ENCODE results near the gene EFTUD2. TPM values are rescaled to one million over a fixed set of nuclear protein-coding genes. Genes with fewer than 3 reads are reported as not detected.

Gene EFTUD2
- polyA plus RNA-seq, 3 donors = 82.9 to 144 (median 104) TPM

DNA sequence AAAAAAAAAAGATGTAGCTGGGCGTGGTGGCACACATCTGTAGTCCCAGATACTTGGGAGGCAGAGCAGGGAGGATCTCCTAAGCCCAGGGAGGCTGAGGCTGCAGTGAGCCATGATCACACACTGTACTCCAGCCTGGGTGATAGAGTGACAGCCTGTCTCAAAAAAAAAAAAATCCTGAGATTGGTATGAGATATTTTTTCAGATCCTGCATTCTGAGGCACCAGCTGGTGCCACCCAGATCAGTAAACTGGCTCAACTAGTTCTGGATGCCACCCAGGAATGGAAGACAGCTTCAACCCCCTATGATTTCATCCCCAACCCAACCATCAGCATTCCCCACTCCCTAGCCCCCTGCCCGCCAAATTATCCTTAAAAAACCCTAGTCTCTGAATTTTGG, 62.0 kb downstream of the EFTUD2 start:
- no CpG with 5 or more reads among the region's 2 CpGs for WGBS (ENCODE audit: insufficient coverage)
- H3K27ac Mint-ChIP-seq = no peak overlapping the region
- H3K9me3 ChIP-seq (replicated peaks in 1 of 2; ENCODE audit: control insufficient read depth in 1 of 2, insufficient read depth in 1 of 2, low read length in 2 of 2) = no peaks in the 10 kb centered on the region
- H3K27me3 Mint-ChIP-seq (ENCODE audit: low read depth in 3 of 3) = peaks cover 39 to 60% (median 42%) of the 10 kb centered on the region in 3 donors
- no peaks in the 10 kb centered on the region for H4K20me1 ChIP-seq (ENCODE audit: insufficient read depth, low read length)
- peaks cover 0 to 13% (median 1%) of the 10 kb centered on the region in 7 donors for H3K9me3 Mint-ChIP-seq
- H3K4me1 ChIP-seq (ENCODE audit: control insufficient read depth in 1 of 2, insufficient read depth in 2 of 2, low read length in 2 of 2) = no peaks in the 10 kb centered on the region
- H3K4me2 ChIP-seq (replicated peaks; ENCODE audit: extremely low read depth, low read length, poor library complexity, severe bottlenecking) = no peak overlapping the region
- H3K4me3 ChIP-seq (replicated peaks in 1 of 3; ENCODE audit: low read depth in 2 of 3, low read length in 3 of 3) = no peak overlapping the region
- no peak overlapping the region for H3K27ac ChIP-seq (ENCODE audit: low read depth in 1 of 2, low read length in 2 of 2)
- H3K36me3 ChIP-seq (replicated peaks in 1 of 2; ENCODE audit: control insufficient read depth in 1 of 2, insufficient read depth in 2 of 2, low read length in 2 of 2) = no peaks in the 10 kb centered on the region
- intact Hi-C loops (cut with micrococcal nuclease) = no loop called here
- no peaks in the 10 kb centered on the region for H3K36me3 Mint-ChIP-seq
- DNase-seq = no peak
- H3K4me3 Mint-ChIP-seq = no peak overlapping the region
- TF ChIP-seq, protein P1, sequence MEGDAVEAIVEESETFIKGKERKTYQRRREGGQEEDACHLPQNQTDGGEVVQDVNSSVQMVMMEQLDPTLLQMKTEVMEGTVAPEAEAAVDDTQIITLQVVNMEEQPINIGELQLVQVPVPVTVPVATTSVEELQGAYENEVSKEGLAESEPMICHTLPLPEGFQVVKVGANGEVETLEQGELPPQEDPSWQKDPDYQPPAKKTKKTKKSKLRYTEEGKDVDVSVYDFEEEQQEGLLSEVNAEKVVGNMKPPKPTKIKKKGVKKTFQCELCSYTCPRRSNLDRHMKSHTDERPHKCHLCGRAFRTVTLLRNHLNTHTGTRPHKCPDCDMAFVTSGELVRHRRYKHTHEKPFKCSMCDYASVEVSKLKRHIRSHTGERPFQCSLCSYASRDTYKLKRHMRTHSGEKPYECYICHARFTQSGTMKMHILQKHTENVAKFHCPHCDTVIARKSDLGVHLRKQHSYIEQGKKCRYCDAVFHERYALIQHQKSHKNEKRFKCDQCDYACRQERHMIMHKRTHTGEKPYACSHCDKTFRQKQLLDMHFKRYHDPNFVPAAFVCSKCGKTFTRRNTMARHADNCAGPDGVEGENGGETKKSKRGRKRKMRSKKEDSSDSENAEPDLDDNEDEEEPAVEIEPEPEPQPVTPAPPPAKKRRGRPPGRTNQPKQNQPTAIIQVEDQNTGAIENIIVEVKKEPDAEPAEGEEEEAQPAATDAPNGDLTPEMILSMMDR (IDR thresholded peaks at IDR 0.05) = no peak
- H3K4me1 Mint-ChIP-seq = no peaks in the 10 kb centered on the region
- H3K27me3 ChIP-seq (ENCODE audit: control insufficient read depth in 2 of 2, insufficient read depth in 2 of 2, low read length in 2 of 2) = peaks cover 6 to 21% of the 10 kb centered on the region in 2 donors
- no peak overlapping the region for H3K9ac ChIP-seq (ENCODE audit: insufficient read depth, low read length, poor library complexity, severe bottlenecking)
- H2AFZ ChIP-seq (ENCODE audit: insufficient read depth, low read depth, low read length, poor library complexity, severe bottlenecking) = no peak overlapping the region
- H3K79me2 ChIP-seq (ENCODE audit: insufficient read depth, low read length) = no peaks in the 10 kb centered on the region

DNA sequence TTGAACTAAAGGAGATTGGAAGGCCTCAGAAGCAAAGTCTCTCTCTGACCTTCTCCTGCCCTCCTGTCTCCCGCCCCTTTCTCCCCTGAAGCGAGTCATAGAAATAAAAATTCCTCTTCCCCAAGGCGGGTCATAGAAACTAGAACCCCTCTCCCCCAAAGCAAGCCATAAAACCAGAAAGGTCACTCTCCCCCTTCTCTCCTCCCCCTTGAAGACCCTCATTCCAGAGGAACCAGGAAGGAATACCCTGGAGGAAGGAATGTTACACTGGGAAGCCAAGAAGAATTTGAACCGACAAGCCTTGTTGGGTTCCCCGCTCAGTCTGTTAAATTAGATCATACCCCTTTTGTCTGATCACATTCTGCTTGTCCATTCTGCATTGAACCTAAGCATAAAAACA, 66.4 kb downstream of the EFTUD2 start:
- peaks cover 69 to 85% (median 73%) of the 10 kb centered on the region in 3 donors for H3K27me3 Mint-ChIP-seq (ENCODE audit: low read depth in 3 of 3)
- peak overlapping the region in 1 of 2 donors; percentile 75 for H3K4me3 Mint-ChIP-seq
- peaks cover 11% of the 10 kb centered on the region for H3K4me1 Mint-ChIP-seq
- no peak overlapping the region for H3K27ac ChIP-seq (ENCODE audit: low read depth in 1 of 2, low read length in 2 of 2)
- no CpG with 5 or more reads among the region's 5 CpGs for WGBS (ENCODE audit: insufficient coverage)
- intact Hi-C loops (cut with micrococcal nuclease) = no loop called here
- no peak overlapping the region for H3K4me3 ChIP-seq (replicated peaks in 1 of 3; ENCODE audit: low read depth in 2 of 3, low read length in 3 of 3)
- no peak for DNase-seq
- no peak overlapping the region for H3K9ac ChIP-seq (ENCODE audit: insufficient read depth, low read length, poor library complexity, severe bottlenecking)
- peaks cover 0 to 12% of the 10 kb centered on the region in 2 donors for H3K9me3 ChIP-seq (replicated peaks in 1 of 2; ENCODE audit: control insufficient read depth in 1 of 2, insufficient read depth in 1 of 2, low read length in 2 of 2)
- no peak overlapping the region for H2AFZ ChIP-seq (ENCODE audit: insufficient read depth, low read depth, low read length, poor library complexity, severe bottlenecking)
- H3K36me3 ChIP-seq (replicated peaks in 1 of 2; ENCODE audit: control insufficient read depth in 1 of 2, insufficient read depth in 2 of 2, low read length in 2 of 2) = no peaks in the 10 kb centered on the region
- no peaks in the 10 kb centered on the region for H3K79me2 ChIP-seq (ENCODE audit: insufficient read depth, low read length)
- H3K27me3 ChIP-seq (ENCODE audit: control insufficient read depth in 2 of 2, insufficient read depth in 2 of 2, low read length in 2 of 2) = peaks cover 35 to 61% of the 10 kb centered on the region in 2 donors
- TF ChIP-seq, protein P1 (IDR thresholded peaks at IDR 0.05) = no peak
- H3K4me2 ChIP-seq (replicated peaks; ENCODE audit: extremely low read depth, low read length, poor library complexity, severe bottlenecking) = no peak overlapping the region
- H3K27ac Mint-ChIP-seq = no peak overlapping the region
- H4K20me1 ChIP-seq (ENCODE audit: insufficient read depth, low read length) = no peaks in the 10 kb centered on the region
- H3K9me3 Mint-ChIP-seq = peaks cover 0 to 26% (median 6%) of the 10 kb centered on the region in 7 donors
- H3K4me1 ChIP-seq (ENCODE audit: control insufficient read depth in 1 of 2, insufficient read depth in 2 of 2, low read length in 2 of 2) = peaks cover 10 to 20% of the 10 kb centered on the region in 2 donors
- H3K36me3 Mint-ChIP-seq = peaks cover 0 to 5% of the 10 kb centered on the region in 2 donors

Data from CD14-positive monocyte (primary cell).